IPS-20b (cell line): Measurements from ENCODE around the gene TMED4.
A peak's percentile ranks its signal among the peaks of the same experiment; 100 is the strongest.

Experiments used
- H3K27ac ChIP-seq: one replicate; pipeline ENCODE4 v1.5.1; 2013; ENCODE audit warnings: low read length
- H3K27me3 ChIP-seq: 2 replicates; pipeline ENCODE4 v1.6.1; 2013; ENCODE audit warnings: mild to moderate bottlenecking, low read length, inconsistent platforms; ENCODE audit not compliant: insufficient read depth
- H3K36me3 ChIP-seq: 2 replicates; pipeline ENCODE4 v1.6.1; 2013; ENCODE audit warnings: low read depth, mild to moderate bottlenecking, inconsistent platforms, low read length, moderate library complexity; ENCODE audit not compliant: insufficient read depth
- H3K4me1 ChIP-seq: 2 replicates; pipeline ENCODE4 v1.6.1; 2013; ENCODE audit warnings: mild to moderate bottlenecking, control low read depth, inconsistent platforms, low read length, moderate library complexity; ENCODE audit not compliant: insufficient read depth
- H3K4me3 ChIP-seq: 2 replicates; pipeline ENCODE4 v1.5.1; 2013; ENCODE audit warnings: mild to moderate bottlenecking, low read length, inconsistent platforms
- H3K9ac ChIP-seq: 2 replicates; pipeline ENCODE4 v1.6.1; 2013; ENCODE audit warnings: low read depth, mild to moderate bottlenecking, inconsistent platforms, low read length, moderate library complexity
- H3K9me3 ChIP-seq: 2 replicates; pipeline ENCODE4 v1.6.1; 2013; ENCODE audit warnings: mild to moderate bottlenecking, low read depth, low read length, inconsistent platforms; ENCODE audit not compliant: insufficient read depth

The TMED4 gene

DNA sequence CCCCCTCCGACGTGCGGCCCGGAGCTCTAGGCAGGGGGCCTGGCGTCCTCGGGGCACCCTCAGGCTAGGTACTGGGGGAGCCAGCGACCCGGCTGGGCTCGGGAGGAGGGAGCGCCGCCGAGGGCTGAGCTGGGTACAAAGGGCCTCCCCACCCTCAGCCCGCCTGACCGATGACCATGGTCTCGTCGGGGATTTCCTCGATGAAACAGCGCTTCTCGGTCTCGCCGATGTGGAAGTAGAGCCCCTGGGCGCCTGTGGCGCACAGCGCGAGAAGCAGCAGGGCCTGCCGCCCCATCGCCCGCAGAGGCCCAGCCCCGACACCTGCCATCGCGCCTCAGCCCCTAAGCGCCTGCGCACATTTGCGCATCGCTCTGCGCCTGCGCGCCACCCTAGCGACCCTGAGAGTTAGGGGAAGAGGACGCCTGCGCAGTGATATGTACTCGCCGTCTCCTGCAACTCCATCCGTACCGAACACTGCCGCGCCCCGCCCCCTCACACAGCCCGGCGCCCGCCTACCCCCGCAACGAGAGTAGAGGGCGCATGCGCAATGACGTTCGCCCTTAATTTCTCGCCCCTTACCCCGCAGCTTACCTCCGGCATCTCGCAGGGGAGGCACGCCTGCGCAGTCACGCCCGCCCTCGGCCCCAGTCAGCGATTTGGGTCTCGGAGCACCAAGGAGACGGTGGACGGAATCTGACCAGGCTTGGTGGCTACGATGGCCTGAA is at the start of gene TMED4:
TSS of gene TMED4 (minus strand) at position 353 of the 725 bp plus-strand sequence. CDS start at position 328, 25 bp downstream.
- Histone ChIP-seq H3K27me3 (no peaks in the 10 kb centered on the region), H3K4me3 (peak within 1 kb of the TSS; percentile 91), H3K9me3 (no peaks in the 10 kb centered on the region), H3K36me3 (peaks cover 31% of the 10 kb centered on the region), H3K4me1 (peaks cover 6% of the 10 kb centered on the region; the same call in 1 of the 2 replicates), H3K27ac (peak within 1 kb of the TSS; percentile 63), H3K9ac (peak within 1 kb of the TSS; percentile 90)

DNA sequence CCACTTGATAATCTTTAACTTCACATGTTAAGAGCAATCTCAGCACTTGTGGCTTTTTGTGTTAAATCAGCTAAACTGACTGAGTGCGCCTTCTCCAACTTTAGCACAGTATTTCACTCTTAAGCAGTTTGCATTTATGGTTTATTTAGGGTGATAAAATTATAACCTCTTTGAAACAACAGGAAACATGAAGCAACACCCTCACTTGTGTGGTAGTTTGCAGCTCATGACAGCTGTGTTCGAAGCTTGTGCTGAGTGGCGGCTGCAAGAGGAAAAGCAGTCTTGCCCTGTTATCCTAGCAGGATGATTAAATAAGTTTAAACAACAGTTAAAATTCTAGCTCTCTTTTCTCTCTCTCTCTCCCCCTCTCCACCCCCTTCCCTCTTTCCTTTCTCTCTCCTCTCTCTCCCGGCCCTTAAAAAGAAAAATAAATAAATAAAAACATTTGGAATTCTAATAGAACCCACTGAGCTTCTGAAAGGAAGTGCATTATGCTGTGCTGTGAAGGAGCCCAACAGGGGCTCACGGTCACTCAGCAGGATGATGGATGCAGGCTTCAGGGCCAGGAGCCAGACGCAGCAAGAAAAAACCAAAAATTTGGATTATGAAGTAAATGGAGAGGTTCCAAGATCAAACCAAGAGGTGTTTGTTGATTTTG is 49.6 kb upstream of the TMED4 start:
- peak overlapping the region; percentile 39 for H3K9ac ChIP-seq
- no peak overlapping the region for H3K27ac ChIP-seq
- H3K4me1 ChIP-seq, result peaks cover 8% of the 10 kb centered on the region
- H3K4me3 ChIP-seq, result peak overlapping the region; percentile 24; the same call in 1 of the 2 replicates
- H3K9me3 ChIP-seq, result no peaks in the 10 kb centered on the region
- no peaks in the 10 kb centered on the region for H3K27me3 ChIP-seq
- peaks cover 14% of the 10 kb centered on the region; the same call in 1 of the 2 replicates for H3K36me3 ChIP-seq

- H3K4me1 ChIP-seq, result peaks cover 8% of the 10 kb centered on the region
- H3K27me3 ChIP-seq, result no peaks in the 10 kb centered on the region
- no peak overlapping the region for H3K27ac ChIP-seq
- peaks cover 20% of the 10 kb centered on the region; the same call in 1 of the 2 replicates for H3K36me3 ChIP-seq
- H3K4me3 ChIP-seq, result peak overlapping the region; percentile 24; the same call in 1 of the 2 replicates
- peak overlapping the region; percentile 39 for H3K9ac ChIP-seq
- H3K9me3 ChIP-seq, result no peaks in the 10 kb centered on the region
Observed at GRCh38 chr7:44630792-44631457, 48.9 kb upstream of the TMED4 start.

GRCh38 chr7:44629829-44630522 is 47.9 kb upstream of the TMED4 start:
- H3K9ac ChIP-seq, result no peak overlapping the region
- peaks cover 28% of the 10 kb centered on the region; the same call in 1 of the 2 replicates for H3K36me3 ChIP-seq
- no peak overlapping the region for H3K4me3 ChIP-seq
- no peak overlapping the region for H3K27ac ChIP-seq
- H3K9me3 ChIP-seq, result no peaks in the 10 kb centered on the region
- no peaks in the 10 kb centered on the region for H3K27me3 ChIP-seq
- peaks cover 8% of the 10 kb centered on the region for H3K4me1 ChIP-seq

GRCh38 chr7:44626620-44627019 is 44.6 kb upstream of the TMED4 start:
- no peaks in the 10 kb centered on the region for H3K27me3 ChIP-seq
- no peak overlapping the region for H3K9ac ChIP-seq

DNA sequence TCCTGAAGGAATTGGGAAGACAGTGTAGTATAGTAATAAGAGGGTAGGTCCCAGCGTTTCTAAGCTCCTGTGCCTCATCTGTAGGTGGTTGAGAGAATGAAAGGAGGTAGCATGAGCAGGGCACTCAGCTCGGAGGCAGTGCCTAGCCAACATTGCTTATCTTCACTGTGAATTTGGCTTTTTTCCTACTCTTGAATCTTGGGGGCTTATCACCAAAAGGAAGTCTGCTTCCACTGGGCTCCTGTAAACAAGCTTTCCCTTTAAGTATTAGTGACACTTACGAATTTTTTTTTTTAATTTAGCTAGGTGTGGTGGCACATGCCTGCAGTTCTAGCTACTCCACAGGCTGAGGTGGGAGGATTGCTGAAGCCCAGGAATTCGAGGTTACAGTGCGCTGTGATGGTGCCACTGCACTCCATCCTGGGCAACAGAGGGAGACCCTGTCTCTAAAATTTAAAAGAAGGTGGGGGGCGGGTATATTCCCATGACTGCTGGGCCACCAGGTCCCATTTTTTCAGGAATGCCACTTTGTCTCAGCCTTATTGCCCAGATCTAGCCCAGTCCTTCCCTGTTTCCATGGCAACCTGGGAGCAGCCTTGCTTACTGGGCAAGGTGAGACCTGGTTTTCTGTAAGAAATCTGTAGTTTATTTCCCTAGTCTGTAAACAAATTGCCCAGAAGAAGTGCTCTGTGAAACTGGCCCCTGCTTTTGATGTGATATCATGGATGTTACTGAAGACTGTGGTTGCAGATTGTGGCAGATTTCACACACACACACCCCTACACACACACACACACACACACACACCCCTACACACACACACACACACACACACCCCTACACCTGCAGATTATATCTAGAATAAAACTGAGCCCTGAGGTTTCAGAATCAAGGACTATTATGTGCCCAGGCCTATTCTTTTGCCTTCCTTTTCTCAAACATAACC is 43.8 kb upstream of the TMED4 start:
- Histone ChIP-seq H3K36me3 (peaks cover 36% of the 10 kb centered on the region; the same call in 1 of the 2 replicates), H3K4me1 (no peaks in the 10 kb centered on the region; the same call in 1 of the 2 replicates), H3K27ac (no peak overlapping the region), H3K4me3 (no peak overlapping the region), H3K9me3 (no peaks in the 10 kb centered on the region), H3K27me3 (no peaks in the 10 kb centered on the region), H3K9ac (no peak overlapping the region)

More at GRCh38 chr7:44626620-44627019, 44.6 kb upstream of the TMED4 start:
- H3K4me3 ChIP-seq, result no peak overlapping the region
- H3K4me1 ChIP-seq, result peaks cover 8% of the 10 kb centered on the region
- no peak overlapping the region for H3K27ac ChIP-seq
- H3K9me3 ChIP-seq, result no peaks in the 10 kb centered on the region
- H3K36me3 ChIP-seq, result peaks cover 36% of the 10 kb centered on the region; the same call in 1 of the 2 replicates

- no peaks in the 10 kb centered on the region for H3K9me3 ChIP-seq
- no peak overlapping the region for H3K4me3 ChIP-seq
- peaks cover 30% of the 10 kb centered on the region for H3K36me3 ChIP-seq
- no peak overlapping the region for H3K27ac ChIP-seq
- H3K9ac ChIP-seq, result no peak overlapping the region
- no peaks in the 10 kb centered on the region for H3K27me3 ChIP-seq
- H3K4me1 ChIP-seq, result no peaks in the 10 kb centered on the region
Observed at GRCh38 chr7:44624318-44624717, 42.3 kb upstream of the TMED4 start.

- Histone ChIP-seq H3K4me3 (no peak overlapping the region), H3K36me3 (peaks cover 34% of the 10 kb centered on the region), H3K9ac (no peak overlapping the region), H3K4me1 (no peaks in the 10 kb centered on the region), H3K27me3 (no peaks in the 10 kb centered on the region), H3K9me3 (no peaks in the 10 kb centered on the region), H3K27ac (no peak overlapping the region)
Observed at GRCh38 chr7:44622342-44623151, 40.5 kb upstream of the TMED4 start.

DNA sequence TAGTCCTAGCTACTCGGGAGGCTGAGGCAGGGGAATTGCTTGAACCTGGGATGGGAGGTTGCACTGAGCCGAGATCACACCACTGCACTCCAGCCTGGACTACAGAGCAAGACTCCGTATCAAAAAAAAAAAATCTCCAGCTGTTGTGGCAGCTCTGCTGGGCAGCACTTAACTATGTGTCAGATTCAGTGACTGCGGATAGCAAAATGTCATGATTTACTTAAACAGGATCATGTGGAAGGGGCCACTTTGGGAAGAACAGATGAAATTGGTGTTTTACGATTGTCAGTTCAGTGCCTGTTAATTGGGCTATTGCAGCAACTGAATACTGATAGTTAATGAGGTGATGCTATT is 39.7 kb upstream of the TMED4 start:
- Histone ChIP-seq H3K9me3 (no peaks in the 10 kb centered on the region), H3K4me1 (no peaks in the 10 kb centered on the region), H3K27ac (no peak overlapping the region), H3K4me3 (no peak overlapping the region), H3K27me3 (no peaks in the 10 kb centered on the region), H3K36me3 (peaks cover 33% of the 10 kb centered on the region), H3K9ac (no peak overlapping the region)

DNA sequence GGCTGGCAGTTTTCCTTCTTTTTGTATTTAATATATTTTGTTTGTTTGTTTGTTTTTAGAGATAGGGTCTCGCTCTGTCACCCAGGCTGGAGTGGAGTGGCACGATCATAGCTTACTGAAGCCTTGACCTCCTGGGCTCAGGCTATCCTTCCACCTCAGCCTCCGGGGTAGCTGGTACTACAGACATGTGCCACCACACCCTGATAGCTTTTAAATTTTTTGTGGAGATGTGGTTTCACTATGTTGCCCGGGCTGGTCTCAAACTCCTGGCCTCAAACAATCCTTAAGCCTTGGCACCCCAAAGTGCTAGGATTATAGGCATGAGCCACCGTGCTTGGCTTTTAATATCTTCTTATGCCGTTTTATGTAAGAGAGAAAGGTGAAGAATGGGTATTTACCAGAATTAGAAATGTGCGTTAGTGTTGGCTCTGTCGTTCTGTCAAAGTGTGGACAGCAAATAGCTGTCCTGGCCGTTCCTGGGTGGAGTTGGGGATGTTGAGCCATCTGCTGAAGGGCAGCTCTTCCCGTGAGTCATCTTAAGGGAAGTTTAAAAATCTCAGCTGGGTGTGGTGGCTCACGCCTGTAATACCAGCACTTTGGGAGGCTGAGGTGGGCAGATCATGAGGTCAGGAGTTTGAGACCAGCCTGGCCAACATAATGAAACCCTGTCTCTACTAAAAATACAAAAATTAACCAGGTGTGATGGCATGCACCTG is 39.2 kb upstream of the TMED4 start:
- Histone ChIP-seq H3K27ac (no peak overlapping the region), H3K36me3 (peaks cover 28% of the 10 kb centered on the region), H3K4me3 (no peak overlapping the region), H3K27me3 (no peaks in the 10 kb centered on the region), H3K9ac (no peak overlapping the region), H3K4me1 (no peaks in the 10 kb centered on the region), H3K9me3 (no peaks in the 10 kb centered on the region)
